Fibroblast of skin of scalp (primary cell): ENCODE results near the gene DNAH8.

Experiments
- DNase-seq: peaks from one replicate; pipeline ENCODE4 v3.0.0-alpha.2; 2013

Gene DNAH8

GRCh38 chr6:38799529-38800184, 84.5 kb downstream of the DNAH8 start:
- DNase-seq = no peak

- DNase-seq = no peak
Measured at GRCh38 chr6:38801305-38801704, 86.2 kb downstream of the DNAH8 start.

- no peak for DNase-seq
Measured at GRCh38 chr6:38802497-38802896, 87.4 kb downstream of the DNAH8 start.

- DNase-seq = no peak
Measured at GRCh38 chr6:38803129-38803528, 88.0 kb downstream of the DNAH8 start.

- no peak for DNase-seq
Measured at GRCh38 chr6:38804358-38804757, 89.2 kb downstream of the DNAH8 start.

- DNase-seq = no peak
Measured at GRCh38 chr6:38805127-38805655, 90.1 kb downstream of the DNAH8 start.

- DNase-seq = no peak
Measured at GRCh38 chr6:38805692-38806091, 90.6 kb downstream of the DNAH8 start.

GRCh38 chr6:38806271-38806670, 91.2 kb downstream of the DNAH8 start:
- DNase-seq = no peak

GRCh38 chr6:38806833-38807232, 91.7 kb downstream of the DNAH8 start:
- no peak for DNase-seq

GRCh38 chr6:38808039-38808438, 92.9 kb downstream of the DNAH8 start:
- no peak for DNase-seq

- DNase-seq = no peak
Measured at GRCh38 chr6:38813041-38813823, 98.1 kb downstream of the DNAH8 start.

- no peak for DNase-seq
Measured at GRCh38 chr6:38814761-38815160, 99.7 kb downstream of the DNAH8 start.

GRCh38 chr6:38815250-38815649, 100.1 kb downstream of the DNAH8 start:
- DNase-seq = no peak

- no peak for DNase-seq
Measured at GRCh38 chr6:38818691-38819090, 103.6 kb downstream of the DNAH8 start.

GRCh38 chr6:38822963-38823362, 107.9 kb downstream of the DNAH8 start:
- no peak for DNase-seq

- DNase-seq = no peak
Measured at GRCh38 chr6:38824243-38824894, 109.3 kb downstream of the DNAH8 start.

- DNase-seq = no peak
Measured at GRCh38 chr6:38827024-38827423, 111.9 kb downstream of the DNAH8 start.

GRCh38 chr6:38831865-38832264, 116.8 kb downstream of the DNAH8 start:
- no peak for DNase-seq

- no peak for DNase-seq
Measured at GRCh38 chr6:38833320-38833719, 118.2 kb downstream of the DNAH8 start.

- no peak for DNase-seq
Measured at GRCh38 chr6:38836585-38836984, 121.5 kb downstream of the DNAH8 start.

GRCh38 chr6:38837101-38837500, 122.0 kb downstream of the DNAH8 start:
- DNase-seq = no peak

- DNase-seq = no peak
Measured at GRCh38 chr6:38843798-38844197, 128.7 kb downstream of the DNAH8 start.

GRCh38 chr6:38845931-38846330, 130.8 kb downstream of the DNAH8 start:
- DNase-seq = no peak

- no peak for DNase-seq
Measured at GRCh38 chr6:38846361-38846760, 131.2 kb downstream of the DNAH8 start.
